CD4-positive, alpha-beta T cell treated with Interleukin-4 for 4 hours (primary cell): ENCODE data around the gene NPDC1.

Experiments
- DNase-seq: peaks from one replicate; pipeline ENCODE4 v3.0.0-alpha.2; 2020

The NPDC1 gene, protein sequence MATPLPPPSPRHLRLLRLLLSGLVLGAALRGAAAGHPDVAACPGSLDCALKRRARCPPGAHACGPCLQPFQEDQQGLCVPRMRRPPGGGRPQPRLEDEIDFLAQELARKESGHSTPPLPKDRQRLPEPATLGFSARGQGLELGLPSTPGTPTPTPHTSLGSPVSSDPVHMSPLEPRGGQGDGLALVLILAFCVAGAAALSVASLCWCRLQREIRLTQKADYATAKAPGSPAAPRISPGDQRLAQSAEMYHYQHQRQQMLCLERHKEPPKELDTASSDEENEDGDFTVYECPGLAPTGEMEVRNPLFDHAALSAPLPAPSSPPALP

DNA sequence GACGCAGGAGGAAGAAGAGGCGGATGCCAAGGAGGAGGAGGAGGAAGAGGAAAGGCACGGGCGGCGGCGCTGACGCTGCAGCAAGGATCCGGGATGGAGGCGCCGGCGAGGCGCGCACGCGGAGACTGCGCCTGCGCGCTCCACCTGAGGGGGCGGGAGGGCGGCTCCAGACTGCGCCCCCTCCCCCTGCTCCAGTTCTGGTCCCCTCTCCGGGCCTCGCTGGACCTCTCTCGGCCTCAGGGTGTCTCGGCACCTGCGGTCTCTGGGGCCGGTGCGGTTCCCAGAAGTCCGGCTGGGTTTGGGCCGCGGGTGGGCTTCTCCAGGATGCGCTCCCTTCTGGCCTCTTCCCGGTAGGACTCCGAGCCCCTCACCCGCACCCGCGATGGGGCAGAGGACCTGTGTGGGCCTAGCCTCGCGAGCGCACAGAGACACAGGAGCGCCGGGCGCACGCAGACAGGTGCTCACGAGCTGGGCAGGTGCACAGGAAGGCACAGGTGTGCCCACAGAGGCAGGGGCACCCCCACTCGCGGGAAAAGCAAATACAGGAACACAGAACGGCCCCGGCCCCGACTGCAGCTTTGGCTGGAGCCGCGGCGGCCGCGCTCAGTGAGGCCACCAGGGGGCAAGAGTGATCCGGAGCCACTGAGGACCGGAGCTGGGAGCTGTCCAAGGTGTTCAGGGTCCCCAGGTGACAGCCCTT, at the start of gene NPDC1:
TSS of gene NPDC1 (minus strand) at position 90 of the 700 bp plus-strand sequence. CDS start 188 bp downstream, outside the sequence.
- peak; percentile 74 for DNase-seq

DNA sequence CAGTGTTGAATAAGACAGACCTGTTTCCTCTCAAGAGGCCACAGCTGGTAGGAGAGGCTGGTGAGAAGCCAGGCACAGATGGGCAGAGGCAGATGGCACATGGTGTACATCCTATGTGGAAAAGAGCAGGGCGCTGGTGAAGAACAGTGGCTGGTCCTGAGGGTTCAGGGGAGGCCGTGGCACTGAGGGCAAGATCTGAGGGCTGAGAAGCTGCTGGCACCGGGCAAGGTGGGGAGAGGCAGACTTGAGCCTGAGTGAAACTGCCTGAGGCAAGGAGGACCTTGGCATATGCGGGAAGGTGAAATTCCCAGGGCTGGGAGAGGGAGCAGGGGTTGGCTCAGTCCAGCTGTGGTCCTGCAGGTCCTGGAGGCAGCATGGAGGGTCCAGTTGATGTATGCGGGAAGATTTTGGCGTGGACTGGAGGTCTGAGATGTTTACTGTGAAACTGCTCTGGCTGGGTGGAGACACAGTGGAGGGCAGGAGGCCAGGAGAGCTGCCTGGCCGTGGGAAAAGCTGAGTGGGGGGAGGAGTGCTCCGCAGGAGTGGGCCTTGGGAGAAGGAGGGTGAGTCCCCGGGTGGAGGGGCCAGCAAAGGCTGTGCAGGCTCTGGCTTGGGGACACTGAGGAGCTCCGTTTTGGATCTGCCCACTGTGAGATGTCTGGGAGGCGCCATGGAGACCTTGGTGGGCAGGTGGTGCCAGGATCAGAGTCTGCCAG, 43.4 kb upstream of the NPDC1 start:
- no peak for DNase-seq

DNA sequence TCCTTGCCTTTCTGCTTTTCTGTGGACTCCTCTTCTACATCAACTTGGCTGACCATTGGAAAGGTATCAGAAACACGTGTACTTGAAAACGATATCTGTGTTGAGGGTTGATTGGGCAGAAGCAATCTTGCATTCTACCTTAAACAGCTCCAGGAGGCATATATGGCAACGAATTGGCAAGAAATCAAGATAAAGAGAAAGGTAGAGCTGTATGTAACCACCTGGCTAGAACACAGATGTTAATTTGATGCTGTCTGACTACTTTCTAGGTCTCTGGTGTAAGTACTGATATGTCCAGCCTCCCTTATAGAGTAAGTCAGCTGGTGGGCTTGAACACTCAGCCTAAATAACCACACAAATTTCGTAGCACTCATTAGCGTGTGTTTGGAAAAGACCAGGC, 42.1 kb upstream of the NPDC1 start:
- DNase-seq, result no peak

DNA sequence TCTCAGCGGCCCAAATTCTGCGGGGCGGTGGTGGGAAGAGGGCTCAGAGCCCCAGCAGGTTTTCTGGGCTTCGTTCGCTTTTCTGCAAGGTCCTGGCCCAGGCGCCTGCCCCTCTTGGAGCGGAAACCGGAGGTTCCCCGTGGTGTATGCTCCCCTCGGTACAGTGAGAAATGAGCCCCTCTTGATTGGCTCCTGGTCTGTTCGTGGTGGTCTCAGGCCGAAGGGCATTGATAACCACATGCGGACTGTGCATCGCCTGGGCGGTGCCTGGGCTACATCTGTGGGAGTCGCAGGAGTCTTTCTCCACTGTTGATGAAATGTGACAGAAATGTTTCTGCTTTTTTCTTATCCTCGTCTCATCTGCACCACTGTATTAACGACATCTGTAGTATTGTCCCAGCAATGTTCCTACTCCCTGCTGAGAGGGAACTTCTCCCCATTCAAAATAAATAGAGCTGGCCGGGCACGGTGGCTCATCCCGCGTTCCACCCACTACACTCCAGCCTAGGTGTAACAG, 41.5 kb upstream of the NPDC1 start:
- DNase-seq, result no peak

- DNase-seq, result peak; percentile 99
Observed at GRCh38 chr9:137086531-137087408, 40.8 kb upstream of the NPDC1 start, which contains the start of gene MAN1B1. TSS of gene MAN1B1 (plus strand) at chr9:137086985. CDS start at chr9:137087000, 15 bp downstream.

GRCh38 chr9:137085920-137086530, 40.0 kb upstream of the NPDC1 start:
- DNase-seq, result no peak

DNA sequence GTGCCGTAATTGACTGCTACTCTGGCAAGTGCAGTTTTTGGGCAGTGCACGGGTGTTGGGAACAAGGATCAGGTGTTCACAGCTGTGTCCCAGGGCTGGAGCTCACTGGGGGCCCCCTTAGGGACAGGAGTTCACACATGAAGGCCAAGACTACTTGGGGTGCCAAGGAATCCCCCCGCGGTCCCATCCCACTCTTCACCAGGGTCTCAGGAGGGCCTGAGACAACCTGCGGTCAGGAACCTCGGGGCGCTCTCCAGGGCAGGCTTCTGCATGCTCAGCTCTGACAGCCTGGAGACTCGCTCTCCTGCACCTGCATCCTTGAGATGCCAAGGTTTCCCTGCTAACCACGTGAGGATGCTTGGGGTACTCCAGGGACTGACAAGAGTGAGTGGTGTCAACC, 38.5 kb upstream of the NPDC1 start:
- DNase-seq, result no peak

DNA sequence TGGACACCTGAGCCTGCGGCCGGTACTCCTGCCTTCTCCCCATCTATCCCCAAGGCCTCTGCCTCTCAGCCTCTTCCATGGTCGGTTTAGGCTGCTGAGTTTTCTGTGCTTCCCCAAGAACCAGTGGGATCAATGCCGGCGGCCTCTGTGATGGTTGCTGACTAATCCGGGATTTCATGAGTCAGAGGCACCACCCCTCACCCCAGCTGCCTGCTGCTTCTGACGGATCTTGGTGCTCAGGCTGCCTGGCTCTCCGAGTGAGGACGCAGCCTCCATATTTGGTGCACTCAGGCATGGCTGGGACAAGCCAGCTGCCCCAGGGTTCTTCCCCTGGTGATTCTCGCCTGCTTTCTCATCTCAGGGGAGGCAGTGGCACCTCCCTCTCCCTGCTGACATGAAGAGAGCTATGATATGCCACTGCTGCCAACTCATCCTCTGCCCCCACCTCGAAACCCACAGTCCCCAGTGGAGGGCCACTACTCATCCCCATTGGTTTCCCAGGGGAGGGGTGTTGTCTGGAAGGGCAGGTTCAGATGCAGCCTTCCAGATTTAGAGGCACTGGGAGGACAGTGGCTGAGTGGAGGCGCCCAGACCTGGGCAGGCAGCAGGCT, 37.5 kb upstream of the NPDC1 start:
- no peak for DNase-seq

DNA sequence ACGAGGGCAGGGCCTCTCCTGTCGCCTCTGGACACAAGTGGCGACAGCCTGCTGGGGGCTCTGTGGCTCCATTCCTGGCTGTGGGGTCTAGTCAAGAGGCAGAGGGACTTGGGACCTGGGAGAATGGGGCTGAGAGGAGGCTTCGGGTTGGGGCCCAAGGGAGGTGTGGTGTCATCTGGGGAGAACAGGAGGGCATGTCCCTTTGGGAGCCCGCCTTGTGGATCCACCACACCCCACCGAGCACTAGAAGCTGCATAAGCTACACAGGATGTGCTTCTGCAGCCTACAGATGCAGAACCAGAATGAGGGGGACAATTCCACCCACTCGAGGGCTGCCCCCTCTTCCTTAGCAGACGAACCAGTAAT, 36.9 kb upstream of the NPDC1 start:
- no peak for DNase-seq

DNA sequence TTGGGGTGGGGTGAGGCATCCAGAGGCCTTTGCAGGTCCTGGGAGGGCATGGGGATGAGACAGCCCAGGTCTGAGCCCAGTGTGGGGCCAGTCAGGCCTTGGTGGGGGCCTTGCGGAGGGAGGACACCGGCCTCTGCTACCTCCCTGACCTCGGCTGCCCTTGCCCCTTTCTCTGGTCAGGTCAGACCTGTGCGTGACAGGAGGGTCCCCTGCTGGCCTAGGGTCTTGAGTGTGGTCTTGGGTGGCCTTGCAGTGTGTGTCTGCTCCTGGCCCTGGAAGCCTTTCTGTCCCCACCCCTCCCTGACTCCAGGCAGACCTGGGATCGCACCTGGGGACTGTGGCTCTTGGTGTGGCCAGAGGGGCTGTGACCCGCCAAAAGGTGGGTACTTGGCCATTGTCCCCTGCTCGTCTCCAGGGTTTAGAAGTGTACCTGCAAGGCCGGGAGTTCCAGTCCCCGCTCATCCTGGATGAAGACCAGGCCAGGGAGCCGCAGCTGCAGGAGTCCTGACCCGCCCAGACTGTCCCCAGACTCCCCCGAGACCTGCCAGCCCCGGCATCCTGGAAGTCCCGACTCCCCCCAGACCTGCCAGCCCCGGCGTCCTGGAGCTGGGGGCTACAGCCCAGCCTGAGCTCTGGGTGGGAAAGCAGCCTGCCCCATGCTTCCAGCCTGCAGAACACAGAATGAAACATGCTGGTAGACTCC, 36.4 kb upstream of the NPDC1 start:
- DNase-seq, result no peak

- DNase-seq, result no peak
Observed at GRCh38 chr9:137080260-137081122, 34.5 kb upstream of the NPDC1 start.

- DNase-seq, result no peak
Observed at GRCh38 chr9:137079401-137079787, 33.4 kb upstream of the NPDC1 start.

GRCh38 chr9:137078701-137079400, 32.9 kb upstream of the NPDC1 start:
- DNase-seq, result no peak

DNA sequence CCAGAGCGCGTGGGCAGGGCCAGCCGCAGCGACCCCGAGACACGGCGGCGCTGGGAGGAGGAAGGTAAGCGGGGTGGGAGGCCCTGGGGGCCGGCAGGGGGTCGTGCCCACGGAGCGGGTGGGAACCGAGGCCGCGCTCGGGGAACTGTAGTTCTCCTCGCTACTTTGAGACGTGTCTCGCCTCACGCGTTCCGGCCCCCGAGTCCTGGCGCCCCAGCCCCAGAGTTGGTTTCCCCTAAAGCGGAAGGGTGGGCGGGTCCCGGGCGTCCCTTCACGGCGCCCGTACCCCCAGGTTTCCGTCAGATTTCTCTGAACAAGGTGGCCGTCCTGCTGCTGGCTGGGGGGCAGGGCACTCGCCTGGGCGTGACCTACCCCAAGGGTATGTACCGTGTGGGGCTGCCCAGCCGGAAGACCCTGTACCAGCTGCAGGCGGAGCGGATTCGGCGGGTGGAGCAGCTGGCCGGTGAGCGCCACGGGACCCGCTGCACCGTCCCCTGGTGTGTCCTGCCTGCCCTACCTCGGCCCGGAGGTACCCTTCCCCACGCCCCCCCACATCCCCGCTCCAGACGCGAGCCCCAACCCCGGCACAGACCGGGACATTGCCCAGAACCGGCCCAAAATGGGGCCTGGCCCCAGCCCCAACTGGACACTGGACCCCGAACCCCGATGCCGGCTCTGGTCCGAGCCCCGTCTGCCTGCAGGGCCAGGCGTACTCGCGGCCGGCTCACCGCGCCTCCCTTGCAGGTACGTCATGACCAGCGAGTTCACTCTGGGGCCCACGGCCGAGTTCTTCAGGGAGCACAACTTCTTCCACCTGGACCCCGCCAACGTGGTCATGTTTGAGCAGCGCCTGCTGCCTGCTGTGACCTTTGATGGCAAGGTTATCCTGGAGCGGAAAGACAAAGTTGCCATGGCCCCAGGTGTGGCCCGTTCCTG, 32.0 kb upstream of the NPDC1 start:
- peak; percentile 22 for DNase-seq

- DNase-seq, result peak; percentile 53
Observed at GRCh38 chr9:137077010-137077747, 31.2 kb upstream of the NPDC1 start, which contains the start of gene UAP1L1. TSS of gene UAP1L1 (plus strand) at chr9:137077517. CDS start at chr9:137077533, 16 bp downstream.

- no peak for DNase-seq
Observed at GRCh38 chr9:137076636-137077009, 30.6 kb upstream of the NPDC1 start.

- no peak for DNase-seq
Observed at GRCh38 chr9:137075275-137075775, 29.3 kb upstream of the NPDC1 start.
